ENCODE data around the gene SORCS3.

The SORCS3 gene

GRCh38 chr10:104989880-104990279, 348.8 kb downstream of the SORCS3 start:
- in situ Hi-C loops (cut with MboI; ENCODE audit: low sequenced_read_pairs) = no loop called here

- in situ Hi-C loops (cut with MboI; ENCODE audit: low sequenced_read_pairs) = no loop called here
These were observed 352.0 kb downstream of the SORCS3 start for GRCh38 chr10:104993085-104993484.

GRCh38 chr10:105001269-105001668, 360.2 kb downstream of the SORCS3 start:
- in situ Hi-C loops (cut with MboI; ENCODE audit: low sequenced_read_pairs) = no loop called here

GRCh38 chr10:105010411-105011121, 369.5 kb downstream of the SORCS3 start:
- in situ Hi-C loops (cut with MboI; ENCODE audit: low sequenced_read_pairs) = no loop called here

- in situ Hi-C loops (cut with MboI; ENCODE audit: low sequenced_read_pairs) = no loop called here
These were observed 376.0 kb downstream of the SORCS3 start for GRCh38 chr10:105017116-105017515.

- in situ Hi-C loops (cut with MboI; ENCODE audit: low sequenced_read_pairs) = no loop called here
These were observed 376.6 kb downstream of the SORCS3 start for GRCh38 chr10:105017691-105018090.

GRCh38 chr10:105023211-105024111, 382.4 kb downstream of the SORCS3 start:
- in situ Hi-C loops (cut with MboI; ENCODE audit: low sequenced_read_pairs) = no loop called here

- in situ Hi-C loops (cut with MboI; ENCODE audit: low sequenced_read_pairs) = no loop called here
These were observed 383.1 kb downstream of the SORCS3 start for GRCh38 chr10:105024184-105024583.

GRCh38 chr10:105025092-105025491, 384.0 kb downstream of the SORCS3 start:
- in situ Hi-C loops (cut with MboI; ENCODE audit: low sequenced_read_pairs) = no loop called here

GRCh38 chr10:105026566-105026965, 385.5 kb downstream of the SORCS3 start:
- in situ Hi-C loops (cut with MboI; ENCODE audit: low sequenced_read_pairs) = no loop called here

GRCh38 chr10:105029286-105029685, 388.2 kb downstream of the SORCS3 start:
- in situ Hi-C loops (cut with MboI; ENCODE audit: low sequenced_read_pairs) = no loop called here

- in situ Hi-C loops (cut with MboI; ENCODE audit: low sequenced_read_pairs) = no loop called here
These were observed 395.9 kb downstream of the SORCS3 start for GRCh38 chr10:105037022-105037421.

GRCh38 chr10:105041956-105042355, 400.9 kb downstream of the SORCS3 start:
- in situ Hi-C loops (cut with MboI; ENCODE audit: low sequenced_read_pairs) = no loop called here

GRCh38 chr10:105042906-105043552, 401.9 kb downstream of the SORCS3 start:
- in situ Hi-C loops (cut with MboI; ENCODE audit: low sequenced_read_pairs) = no loop called here

GRCh38 chr10:105044902-105045301, 403.8 kb downstream of the SORCS3 start:
- in situ Hi-C loops (cut with MboI; ENCODE audit: low sequenced_read_pairs) = no loop called here

- in situ Hi-C loops (cut with MboI; ENCODE audit: low sequenced_read_pairs) = no loop called here
These were observed 415.3 kb downstream of the SORCS3 start for GRCh38 chr10:105056413-105056812.

- in situ Hi-C loops (cut with MboI; ENCODE audit: low sequenced_read_pairs) = no loop called here
These were observed 421.9 kb downstream of the SORCS3 start for GRCh38 chr10:105062951-105063350.

GRCh38 chr10:105063796-105064195, 422.7 kb downstream of the SORCS3 start:
- in situ Hi-C loops (cut with MboI; ENCODE audit: low sequenced_read_pairs) = no loop called here

GRCh38 chr10:105068497-105068896, 427.4 kb downstream of the SORCS3 start:
- in situ Hi-C loops (cut with MboI; ENCODE audit: low sequenced_read_pairs) = no loop called here

- in situ Hi-C loops (cut with MboI; ENCODE audit: low sequenced_read_pairs) = no loop called here
These were observed 429.2 kb downstream of the SORCS3 start for GRCh38 chr10:105070249-105070648.

- in situ Hi-C loops (cut with MboI; ENCODE audit: low sequenced_read_pairs) = no loop called here
These were observed 429.9 kb downstream of the SORCS3 start for GRCh38 chr10:105070952-105071351.

GRCh38 chr10:105071980-105072379, 430.9 kb downstream of the SORCS3 start:
- in situ Hi-C loops (cut with MboI; ENCODE audit: low sequenced_read_pairs) = no loop called here
